Osteocyte (in vitro differentiated cells): ENCODE measurements around the gene ARHGAP24. TPM values are rescaled to one million over a fixed set of nuclear protein-coding genes. Genes with fewer than 3 reads are reported as not detected.

Experiments
- DNase-seq: peaks from one replicate; pipeline ENCODE4 v3.0.0; 2021; ENCODE audit warnings: mixed read lengths; ENCODE audit not compliant: unreplicated experiment; ENCODE audit errors: extremely low spot score
- H3K27ac Mint-ChIP-seq: one replicate; pipeline ENCODE4 v1.8.0; 2021; ENCODE audit warnings: mild to moderate bottlenecking, mixed read lengths; ENCODE audit not compliant: unreplicated experiment
- H3K27me3 Mint-ChIP-seq: one replicate; pipeline ENCODE4 v1.8.0; 2021; ENCODE audit warnings: mixed read lengths; ENCODE audit not compliant: unreplicated experiment
- H3K36me3 Mint-ChIP-seq: one replicate; pipeline ENCODE4 v1.8.0; 2021; ENCODE audit warnings: mixed read lengths; ENCODE audit not compliant: unreplicated experiment
- H3K4me1 Mint-ChIP-seq: one replicate; pipeline ENCODE4 v1.8.0; 2021; ENCODE audit warnings: mixed read lengths; ENCODE audit not compliant: unreplicated experiment
- H3K4me3 Mint-ChIP-seq: one replicate; pipeline ENCODE4 v1.8.0; 2021; ENCODE audit warnings: mild to moderate bottlenecking, moderate library complexity, mixed read lengths; ENCODE audit not compliant: unreplicated experiment
- H3K9me3 Mint-ChIP-seq: one replicate; pipeline ENCODE4 v1.8.0; 2021; ENCODE audit warnings: mixed read lengths; ENCODE audit not compliant: unreplicated experiment
- CTCF ChIP-seq: fragments of 200-600 bp; sonication (generic); IDR thresholded peaks from 2 replicates; pipeline ENCODE4 v1.5.0; 2021; ENCODE audit warnings: antibody characterized with exemption, mild to moderate bottlenecking, moderate library complexity
- total RNA-seq: library from RNA; stranded (reverse); gene quantifications from 2 replicates; pipeline ENCODE4 v1.2.1, GENCODE V29; 2021

ARHGAP24 gene
- total RNA-seq, 1 donor from 2014 or later: 29.3 TPM

- no peak for TF ChIP-seq CTCF
- H3K9me3 Mint-ChIP-seq: peaks cover 3% of the 10 kb centered on the region
- H3K27me3 Mint-ChIP-seq: no peaks in the 10 kb centered on the region
- H3K36me3 Mint-ChIP-seq: peaks cover 10% of the 10 kb centered on the region
- no peak overlapping the region for H3K4me3 Mint-ChIP-seq
- peaks cover 50% of the 10 kb centered on the region for H3K4me1 Mint-ChIP-seq
- peak overlapping the region; percentile 50 for H3K27ac Mint-ChIP-seq
- no peak for DNase-seq
Measured at GRCh38 chr4:85967872-85968271, 492.9 kb downstream of the ARHGAP24 start.

- H3K36me3 Mint-ChIP-seq: peaks cover 12% of the 10 kb centered on the region
- no peaks in the 10 kb centered on the region for H3K27me3 Mint-ChIP-seq
- DNase-seq: no peak
- TF ChIP-seq CTCF: peak; percentile 75
- H3K9me3 Mint-ChIP-seq: peaks cover 4% of the 10 kb centered on the region
- H3K4me3 Mint-ChIP-seq: no peak overlapping the region
- no peak overlapping the region for H3K27ac Mint-ChIP-seq
- H3K4me1 Mint-ChIP-seq: peaks cover 46% of the 10 kb centered on the region
Measured at GRCh38 chr4:85968945-85969819, 494.2 kb downstream of the ARHGAP24 start.

- peaks cover 44% of the 10 kb centered on the region for H3K4me1 Mint-ChIP-seq
Measured at GRCh38 chr4:85970535-85970934, 495.6 kb downstream of the ARHGAP24 start.

GRCh38 chr4:85979276-85979675, 504.3 kb downstream of the ARHGAP24 start:
- H3K9me3 Mint-ChIP-seq: no peaks in the 10 kb centered on the region
- H3K27ac Mint-ChIP-seq: no peak overlapping the region
- no peaks in the 10 kb centered on the region for H3K4me1 Mint-ChIP-seq
- H3K27me3 Mint-ChIP-seq: no peaks in the 10 kb centered on the region
- no peak for DNase-seq
- peaks cover 44% of the 10 kb centered on the region for H3K36me3 Mint-ChIP-seq
- no peak for TF ChIP-seq CTCF
- no peak overlapping the region for H3K4me3 Mint-ChIP-seq

More at GRCh38 chr4:85970535-85970934, 495.6 kb downstream of the ARHGAP24 start:
- Mint-ChIP-seq H3K36me3 (peaks cover 18% of the 10 kb centered on the region), H3K27me3 (no peaks in the 10 kb centered on the region), H3K27ac (peak overlapping the region; percentile 51), H3K4me3 (no peak overlapping the region), H3K9me3 (peaks cover 4% of the 10 kb centered on the region)
- DNase-seq: no peak
- no peak for TF ChIP-seq CTCF

GRCh38 chr4:85986266-85986665, 511.3 kb downstream of the ARHGAP24 start:
- H3K36me3 Mint-ChIP-seq: peaks cover 40% of the 10 kb centered on the region
- H3K27me3 Mint-ChIP-seq: no peaks in the 10 kb centered on the region
- no peak for DNase-seq
- H3K4me3 Mint-ChIP-seq: no peak overlapping the region
- no peaks in the 10 kb centered on the region for H3K4me1 Mint-ChIP-seq
- H3K27ac Mint-ChIP-seq: no peak overlapping the region
- no peaks in the 10 kb centered on the region for H3K9me3 Mint-ChIP-seq
- TF ChIP-seq CTCF: no peak
